Measurements from ENCODE around the gene CFDP1.

Gene CFDP1

DNA sequence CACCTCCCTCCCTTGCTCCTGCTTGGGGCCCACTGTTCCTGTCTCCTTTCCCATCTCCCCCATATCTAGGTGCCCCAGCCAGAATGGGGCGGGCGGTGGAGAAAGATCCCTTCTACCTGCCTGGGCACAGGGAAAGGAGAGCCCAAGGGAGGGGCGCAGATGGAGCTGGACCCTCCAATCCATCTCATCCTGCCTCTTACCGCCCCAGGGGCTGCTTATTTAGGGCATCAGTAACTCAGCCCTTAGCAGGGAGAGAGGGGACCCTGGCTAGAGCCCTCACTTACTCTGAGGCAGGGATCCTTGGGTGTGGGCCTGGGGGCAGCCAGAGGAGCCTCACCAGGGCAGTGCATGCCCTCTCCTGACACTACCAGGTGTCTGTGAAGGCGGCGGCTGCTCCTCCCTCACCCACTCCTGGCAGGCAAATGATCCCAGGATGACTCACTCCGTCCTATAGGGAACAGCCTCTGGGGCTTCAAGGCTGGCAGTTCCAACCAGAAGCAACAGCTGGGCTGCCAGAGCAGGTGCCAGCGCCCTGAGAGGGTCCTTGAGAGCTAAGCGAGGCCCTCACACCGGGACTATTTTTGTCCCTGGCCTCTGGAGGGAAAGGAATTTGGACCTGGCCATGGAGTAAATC is 165.6 kb downstream of the CFDP1 start:
- CTCF ChIA-PET, result interaction anchor here (1.1 to 1.3 kb wide), 2 partner anchors 13 to 33 kb away, joined by 3 read pairs; no protein-coding TSS in a partner anchor
- POLR2A ChIA-PET, result interaction anchor here (1.2 kb wide), 1 partner anchor 15 kb away, joined by 3 read pairs; no protein-coding TSS in a partner anchor
- DNase-seq (ENCODE audit: low read depth, low spot score), result no peak

DNA sequence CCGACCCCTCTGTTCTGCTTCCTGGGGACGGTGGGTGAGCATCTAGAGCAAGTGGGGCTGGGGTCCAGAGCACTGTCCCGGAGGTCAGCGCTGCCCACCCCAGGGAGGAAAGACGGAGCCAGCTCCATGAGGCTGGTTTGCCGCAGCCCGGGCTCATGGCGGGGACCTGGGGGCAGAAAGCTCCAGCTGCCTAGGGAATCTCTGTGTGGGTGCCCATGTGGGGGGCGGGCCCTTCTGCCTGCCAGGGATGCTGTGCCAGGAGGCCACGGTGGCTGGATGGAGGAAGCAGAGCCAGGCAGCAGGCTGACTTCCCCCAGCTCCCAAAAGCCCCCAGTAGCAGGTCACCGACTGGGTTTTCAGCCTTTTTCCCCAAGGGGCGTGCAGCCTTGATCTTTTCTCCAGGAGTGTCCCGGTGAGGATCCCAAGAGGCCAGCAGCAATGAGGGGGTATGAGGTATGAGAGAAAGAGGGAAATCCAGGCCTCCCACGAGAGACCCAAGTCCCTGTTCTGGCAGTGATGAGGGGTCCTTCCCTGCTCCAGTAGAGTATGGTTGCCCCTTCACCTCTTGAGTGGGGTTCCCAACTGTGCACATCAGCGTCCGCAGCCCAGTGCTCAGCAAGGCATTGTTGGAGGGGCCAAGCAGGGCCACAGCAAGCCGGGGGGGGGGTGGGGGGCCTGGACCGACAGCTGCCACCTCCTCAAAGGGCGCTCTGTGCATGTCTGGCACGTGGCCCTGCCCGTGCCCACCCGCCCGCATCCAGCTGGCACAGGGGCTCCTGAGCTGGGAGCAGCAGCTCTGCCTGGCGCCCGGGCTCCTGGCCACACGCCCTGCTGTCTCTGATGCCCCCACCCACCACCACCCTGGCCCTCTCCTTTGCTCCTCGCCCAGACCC is 166.3 kb downstream of the CFDP1 start:
- CTCF ChIA-PET, result interaction anchor here (0.8 to 1.3 kb wide), 4 partner anchors 12 to 120 kb away, joined by 3 to 7 read pairs (median 3); no protein-coding TSS in a partner anchor
- DNase-seq (ENCODE audit: low read depth, low spot score), result no peak

More for the DNA sequence above, 165.6 kb downstream of the CFDP1 start:
- no peak overlapping the region for H3K4me3 ChIP-seq (ENCODE audit: low read depth, low read length)
- TF ChIP-seq, protein P1, sequence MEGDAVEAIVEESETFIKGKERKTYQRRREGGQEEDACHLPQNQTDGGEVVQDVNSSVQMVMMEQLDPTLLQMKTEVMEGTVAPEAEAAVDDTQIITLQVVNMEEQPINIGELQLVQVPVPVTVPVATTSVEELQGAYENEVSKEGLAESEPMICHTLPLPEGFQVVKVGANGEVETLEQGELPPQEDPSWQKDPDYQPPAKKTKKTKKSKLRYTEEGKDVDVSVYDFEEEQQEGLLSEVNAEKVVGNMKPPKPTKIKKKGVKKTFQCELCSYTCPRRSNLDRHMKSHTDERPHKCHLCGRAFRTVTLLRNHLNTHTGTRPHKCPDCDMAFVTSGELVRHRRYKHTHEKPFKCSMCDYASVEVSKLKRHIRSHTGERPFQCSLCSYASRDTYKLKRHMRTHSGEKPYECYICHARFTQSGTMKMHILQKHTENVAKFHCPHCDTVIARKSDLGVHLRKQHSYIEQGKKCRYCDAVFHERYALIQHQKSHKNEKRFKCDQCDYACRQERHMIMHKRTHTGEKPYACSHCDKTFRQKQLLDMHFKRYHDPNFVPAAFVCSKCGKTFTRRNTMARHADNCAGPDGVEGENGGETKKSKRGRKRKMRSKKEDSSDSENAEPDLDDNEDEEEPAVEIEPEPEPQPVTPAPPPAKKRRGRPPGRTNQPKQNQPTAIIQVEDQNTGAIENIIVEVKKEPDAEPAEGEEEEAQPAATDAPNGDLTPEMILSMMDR (IDR thresholded peaks at IDR 0.05; ENCODE audit: insufficient read depth, low read length, missing control alignments), result no peak

DNA sequence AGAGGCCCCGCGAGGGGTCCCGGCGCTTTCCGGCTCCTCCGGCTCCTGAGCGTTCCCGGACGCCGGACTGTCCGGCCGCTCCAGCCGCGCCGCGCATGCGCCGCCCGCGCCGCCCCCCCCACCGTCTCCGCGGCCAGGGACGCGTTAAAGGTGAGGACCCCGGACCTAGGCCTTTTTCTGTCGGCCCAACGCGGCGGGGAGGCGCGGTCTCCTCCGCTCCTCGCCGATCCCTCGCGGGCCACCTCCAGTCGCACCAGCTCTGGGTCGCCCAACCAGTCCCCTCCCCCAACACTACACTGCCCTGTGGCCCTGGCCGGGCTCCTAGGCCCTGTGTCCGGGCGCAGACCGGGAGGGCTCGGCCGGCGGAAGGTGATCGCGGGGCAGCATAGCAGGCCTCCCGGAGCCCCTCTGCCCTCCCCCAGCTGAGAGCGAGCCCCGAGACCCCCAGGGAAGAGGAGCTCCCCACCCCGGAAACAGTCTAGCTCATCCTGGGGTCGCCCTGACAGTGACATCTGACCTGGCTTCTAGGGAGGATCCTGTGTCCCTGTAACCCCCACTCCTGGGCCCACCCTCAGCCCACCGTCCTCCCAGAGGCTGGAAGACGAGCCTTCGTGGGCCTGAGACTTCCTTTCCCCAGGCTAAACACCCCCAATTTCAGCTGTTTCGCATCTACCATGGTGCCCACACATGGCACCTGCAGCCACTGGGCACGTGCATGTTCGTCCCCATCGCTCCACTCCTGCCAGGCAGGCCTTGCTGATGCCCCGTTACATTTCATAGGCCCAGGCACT is 167.2 kb downstream of the CFDP1 start:
- TF ChIP-seq, protein P1 (IDR thresholded peaks at IDR 0.05; ENCODE audit: insufficient read depth, low read length, missing control alignments), result no peak

More for the DNA sequence above, 166.3 kb downstream of the CFDP1 start:
- TF ChIP-seq, protein P1 (IDR thresholded peaks at IDR 0.05; ENCODE audit: insufficient read depth, low read length, missing control alignments), result no peak
- H3K4me3 ChIP-seq (ENCODE audit: low read depth, low read length), result peak overlapping the region; percentile 81
- POLR2A ChIA-PET, result interaction anchor here (0.6 to 0.8 kb wide), 2 partner anchors 10 to 16 kb away, joined by 3 read pairs; no protein-coding TSS in a partner anchor

DNA sequence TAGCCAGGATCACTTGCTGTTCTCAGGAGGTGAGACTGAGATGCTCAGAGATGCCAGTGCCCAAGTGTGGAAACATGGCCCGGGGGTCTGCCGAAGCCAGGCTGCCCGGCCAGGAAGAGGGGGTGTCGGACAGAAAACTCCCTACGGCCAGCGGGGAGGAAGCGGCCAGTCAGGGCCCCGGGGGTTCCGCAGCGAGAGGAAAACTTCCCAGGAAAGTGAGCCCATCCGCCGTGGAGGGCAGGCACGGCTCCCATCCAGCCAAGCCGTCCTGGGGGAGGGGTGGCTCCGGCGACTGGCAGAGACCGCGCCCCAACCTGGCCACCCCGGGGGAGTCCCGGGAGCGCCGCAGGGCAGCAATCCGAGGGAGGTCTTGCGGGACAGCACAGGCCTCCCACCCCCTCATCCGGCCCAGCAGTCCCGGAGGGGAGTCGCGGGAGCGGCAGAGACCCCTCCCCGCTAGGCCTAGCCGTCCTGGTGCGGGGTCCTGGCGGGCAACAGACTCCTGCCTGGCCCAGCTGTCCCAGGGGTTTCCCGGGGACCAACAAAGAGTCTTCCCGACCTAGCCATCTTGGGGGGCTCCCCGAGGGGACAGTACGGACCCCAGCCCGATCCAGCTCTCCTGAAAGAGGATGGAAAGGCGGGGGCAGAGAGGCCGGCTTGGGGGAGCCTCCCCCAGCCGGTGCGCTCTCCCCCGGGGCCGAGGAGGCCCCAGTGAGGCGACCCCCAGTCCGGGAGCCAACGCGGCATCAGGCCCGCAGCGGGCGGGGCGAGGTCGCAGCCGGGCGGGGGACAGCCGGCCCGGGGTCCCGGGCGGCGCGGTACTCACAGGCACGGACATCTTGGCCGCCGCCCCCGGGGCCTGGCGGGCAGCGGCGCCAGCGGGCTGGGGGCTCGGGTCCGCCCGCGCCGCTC is 168.0 kb downstream of the CFDP1 start:
- POLR2A ChIA-PET, result interaction anchor here (1.0 kb wide), 1 partner anchor 113 kb away, joined by 3 read pairs; no protein-coding TSS in a partner anchor

More for the DNA sequence above, 167.2 kb downstream of the CFDP1 start:
- DNase-seq (ENCODE audit: low read depth, low spot score), result no peak
- POLR2A ChIA-PET, result interaction anchor here (0.6 to 1.0 kb wide), 3 partner anchors 9 to 112 kb away, joined by 3 read pairs; no protein-coding TSS in a partner anchor
- H3K4me3 ChIP-seq (ENCODE audit: low read depth, low read length), result peak overlapping the region; percentile 81
- CTCF ChIA-PET, result interaction anchor here (0.8 to 1.8 kb wide), 4 partner anchors 33 to 121 kb away, joined by 3 to 7 read pairs (median 4); no protein-coding TSS in a partner anchor

More for the DNA sequence above, 168.0 kb downstream of the CFDP1 start:
- TF ChIP-seq, protein P1 (IDR thresholded peaks at IDR 0.05; ENCODE audit: insufficient read depth, low read length, missing control alignments), result no peak
- peak overlapping the region; percentile 81 for H3K4me3 ChIP-seq (ENCODE audit: low read depth, low read length)
- CTCF ChIA-PET, result interaction anchor here (1.1 to 1.8 kb wide), 3 partner anchors 32 to 120 kb away, joined by 3 to 7 read pairs (median 4); no protein-coding TSS in a partner anchor
- no peak for DNase-seq (ENCODE audit: low read depth, low spot score)

Measured in AG04449 (cell line).